HepG2 (cell line): ENCODE measurements around the gene SIAH2. TPM values are rescaled to one million over a fixed set of nuclear protein-coding genes. Genes with fewer than 3 reads are reported as not detected.

ENCODE experiments used
- AKAP8 ChIP-seq: sonication (generic); formaldehyde crosslinking; IDR thresholded peaks from 2 replicates; pipeline ENCODE4 v1.5.1; 2020; ENCODE audit warnings: mild to moderate bottlenecking, missing genetic modification reagents
- HHEX ChIP-seq: IDR thresholded peaks from 2 replicates; pipeline ENCODE4 v1.6.1; 2016; ENCODE audit warnings: control low read depth
- KAT7 ChIP-seq: IDR thresholded peaks from 2 replicates; pipeline ENCODE4 v1.6.1; 2018; ENCODE audit warnings: borderline replicate concordance, missing compliant biosample characterization
- KLF12 ChIP-seq: sonication (generic); formaldehyde crosslinking; IDR thresholded peaks from 2 replicates; pipeline ENCODE4 v1.4.0; 2020; ENCODE audit warnings: missing genetic modification reagents, borderline replicate concordance
- NCOR1 ChIP-seq: fragments of 200-600 bp; sonication (generic); IDR thresholded peaks from 2 replicates; pipeline ENCODE4 v1.7.0; 2017; ENCODE audit warnings: antibody characterized with exemption, low read length, borderline replicate concordance
- NFIC ChIP-seq: IDR thresholded peaks from 2 replicates; pipeline ENCODE4 v1.6.1; 2012; ENCODE audit warnings: mild to moderate bottlenecking, low read length, inconsistent platforms
- PCBP2 ChIP-seq: fragments of 200-400 bp; formaldehyde crosslinking; optimal IDR thresholded peaks from 2 replicates; pipeline ENCODE3; 2018; ENCODE audit warnings: low read length, low read depth; ENCODE audit not compliant: poor library complexity, severe bottlenecking
- SNAI1 ChIP-seq: sonication (generic); formaldehyde crosslinking; IDR thresholded peaks from 2 replicates; pipeline ENCODE4 v1.5.0; 2020; ENCODE audit warnings: mild to moderate bottlenecking, missing genetic modification reagents, borderline replicate concordance
- STAT5B ChIP-seq: sonication (generic); formaldehyde crosslinking; IDR thresholded peaks from 2 replicates; pipeline ENCODE4 v1.4.0; 2020; ENCODE audit warnings: missing genetic modification reagents
- U2AF1 ChIP-seq: fragments of 200-400 bp; formaldehyde crosslinking; optimal IDR thresholded peaks from 2 replicates; pipeline ENCODE3; 2017; ENCODE audit warnings: mild to moderate bottlenecking, low read depth, low read length
- ZBTB20 ChIP-seq: sonication (generic); formaldehyde crosslinking; IDR thresholded peaks from 2 replicates; pipeline ENCODE4 v1.8.1; 2023; ENCODE audit warnings: missing genetic modification reagents, low read depth, mild to moderate bottlenecking, borderline replicate concordance
- ZFAT ChIP-seq: sonication (generic); formaldehyde crosslinking; conservative IDR thresholded peaks from 2 replicates; pipeline ENCODE4 v1.8.1; 2023; ENCODE audit warnings: missing genetic modification reagents, inconsistent platforms
- ZFP41 ChIP-seq: sonication (generic); formaldehyde crosslinking; IDR thresholded peaks from 2 replicates; pipeline ENCODE4 v1.4.0; 2020; ENCODE audit warnings: mild to moderate bottlenecking, missing genetic modification reagents, borderline replicate concordance
- ZNF230 ChIP-seq: sonication (generic); formaldehyde crosslinking; IDR thresholded peaks from 2 replicates; pipeline ENCODE4 v1.4.0; 2020; ENCODE audit warnings: mild to moderate bottlenecking, missing genetic modification reagents
- ZNF354B ChIP-seq: sonication (generic); formaldehyde crosslinking; IDR thresholded peaks from 2 replicates; pipeline ENCODE4 v1.8.0; 2022; ENCODE audit warnings: mild to moderate bottlenecking, missing genetic modification reagents
- ZNF383 ChIP-seq: sonication (generic); formaldehyde crosslinking; IDR thresholded peaks from 2 replicates; pipeline ENCODE4 v1.4.0; 2020; ENCODE audit warnings: missing genetic modification reagents, mild to moderate bottlenecking, borderline replicate concordance
- ZNF562 ChIP-seq: sonication (generic); formaldehyde crosslinking; IDR thresholded peaks from 2 replicates; pipeline ENCODE4 v1.8.0; 2022; ENCODE audit warnings: missing genetic modification reagents, borderline replicate concordance
- ZNF713 ChIP-seq: sonication (generic); formaldehyde crosslinking; IDR thresholded peaks from 2 replicates; pipeline ENCODE4 v1.4.0; 2020; ENCODE audit warnings: mild to moderate bottlenecking, missing genetic modification reagents
- ZNF83 ChIP-seq: sonication (generic); formaldehyde crosslinking; IDR thresholded peaks from 2 replicates; pipeline ENCODE4 v1.4.0; 2020; ENCODE audit warnings: missing genetic modification reagents, mild to moderate bottlenecking, borderline replicate concordance
- ZNF850 ChIP-seq: sonication (generic); formaldehyde crosslinking; conservative IDR thresholded peaks from 2 replicates; pipeline ENCODE4 v1.9.0; 2021; ENCODE audit warnings: mild to moderate bottlenecking, missing genetic modification reagents
- polyA plus RNA-seq, 8 experiments: library from polyadenylated mRNA; depleted of rRNA in 3 of 8; stranded (reverse) in 7 of 8; unstranded in 1 of 8; fragments of >200 nt; fragmentation: Illumina TruSeq in 4 of 8; extraction: Trizol in 4 of 8; gene quantifications; 2 replicates each; pipeline versions ENCODE4 v1.2.1 to v1.2.3, GENCODE V29; 2011 to 2016; ENCODE audit warnings: low read depth in 4 of 8, missing spikeins in 1 of 8, mixed read lengths in 1 of 8; ENCODE audit not compliant: insufficient read depth in 1 of 8
- total RNA-seq, 5 experiments: library from RNA; depleted of rRNA; stranded (reverse); fragments of >200 nt; fragmentation: Illumina TruSeq; extraction: Trizol; gene quantifications; 2 replicates each; pipeline ENCODE4 v1.2.3, GENCODE V29; 2016; ENCODE audit warnings: low read depth in 1 of 5
- TF ChIP-seq, protein P1 (sequence below): sonication (generic); formaldehyde crosslinking; IDR thresholded peaks from 2 replicates; pipeline ENCODE4 v1.4.0; 2020; ENCODE audit warnings: missing genetic modification reagents
- TF ChIP-seq, protein P2 (sequence below): IDR thresholded peaks from 2 replicates; pipeline ENCODE4 v1.6.1; 2018; ENCODE audit warnings: missing genetic modification reagents, mild to moderate bottlenecking, missing compliant biosample characterization

The SIAH2 gene
- total and polyA plus RNA-seq, 2 of the 13 experiments (the other 11 are each of a cell fraction or from before 2014, with no cell fraction given): 71.8 to 117 TPM

DNA sequence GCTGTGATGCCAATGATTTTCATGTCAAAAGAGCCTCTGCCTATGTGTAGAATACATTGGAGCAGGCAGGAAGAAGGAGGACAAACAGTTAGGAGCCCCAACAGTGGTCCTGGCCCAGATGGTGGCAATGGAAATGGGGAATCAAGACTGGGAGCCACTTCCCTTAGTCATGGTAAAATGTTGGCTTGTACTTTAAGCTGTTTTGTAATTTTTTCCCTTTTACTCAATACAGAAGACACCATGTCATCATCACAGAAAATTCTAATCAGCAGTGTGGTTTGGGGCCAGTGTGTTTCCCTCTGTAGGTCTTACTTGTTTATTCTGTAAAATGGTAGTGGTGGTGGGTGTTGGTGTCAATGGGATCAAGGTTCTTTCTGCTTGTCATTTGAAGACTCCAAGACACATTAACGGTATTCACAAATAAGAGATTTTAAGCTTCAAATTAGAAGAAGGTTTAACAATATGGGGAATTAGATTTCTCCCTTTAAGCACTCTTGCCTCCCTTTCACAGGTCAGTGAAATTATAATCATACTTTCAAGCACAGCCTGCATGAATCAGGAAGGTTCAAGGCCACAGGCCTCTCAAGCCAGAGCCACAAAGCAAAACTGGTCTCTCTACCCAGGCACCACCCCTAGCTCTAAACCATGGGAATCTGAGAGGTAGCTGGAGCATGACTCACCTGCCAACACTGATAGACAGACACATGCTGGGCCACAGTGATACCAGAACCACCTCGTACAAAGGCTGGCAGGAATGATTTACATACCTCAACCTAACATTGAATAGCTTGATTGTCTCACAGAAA lies 24.9 kb downstream of the SIAH2 start (continued):
- peak; percentile 33; the same call in 1 of the 2 replicates for TF ChIP-seq KAT7 (CRISPR knock-in tag)
- TF ChIP-seq PCBP2: no peak
- no peak for TF ChIP-seq KLF12 (CRISPR knock-in tag)
- no peak for TF ChIP-seq ZNF354B (CRISPR knock-in tag)
- no peak for TF ChIP-seq AKAP8 (CRISPR knock-in tag)
- no peak for TF ChIP-seq NFIC
- no peak for TF ChIP-seq SNAI1
- 0 out of 2 replicates have a peak, but pooled peaks have one; percentile 27 for TF ChIP-seq ZBTB20 (CRISPR knock-in tag)
- TF ChIP-seq, protein P1, sequence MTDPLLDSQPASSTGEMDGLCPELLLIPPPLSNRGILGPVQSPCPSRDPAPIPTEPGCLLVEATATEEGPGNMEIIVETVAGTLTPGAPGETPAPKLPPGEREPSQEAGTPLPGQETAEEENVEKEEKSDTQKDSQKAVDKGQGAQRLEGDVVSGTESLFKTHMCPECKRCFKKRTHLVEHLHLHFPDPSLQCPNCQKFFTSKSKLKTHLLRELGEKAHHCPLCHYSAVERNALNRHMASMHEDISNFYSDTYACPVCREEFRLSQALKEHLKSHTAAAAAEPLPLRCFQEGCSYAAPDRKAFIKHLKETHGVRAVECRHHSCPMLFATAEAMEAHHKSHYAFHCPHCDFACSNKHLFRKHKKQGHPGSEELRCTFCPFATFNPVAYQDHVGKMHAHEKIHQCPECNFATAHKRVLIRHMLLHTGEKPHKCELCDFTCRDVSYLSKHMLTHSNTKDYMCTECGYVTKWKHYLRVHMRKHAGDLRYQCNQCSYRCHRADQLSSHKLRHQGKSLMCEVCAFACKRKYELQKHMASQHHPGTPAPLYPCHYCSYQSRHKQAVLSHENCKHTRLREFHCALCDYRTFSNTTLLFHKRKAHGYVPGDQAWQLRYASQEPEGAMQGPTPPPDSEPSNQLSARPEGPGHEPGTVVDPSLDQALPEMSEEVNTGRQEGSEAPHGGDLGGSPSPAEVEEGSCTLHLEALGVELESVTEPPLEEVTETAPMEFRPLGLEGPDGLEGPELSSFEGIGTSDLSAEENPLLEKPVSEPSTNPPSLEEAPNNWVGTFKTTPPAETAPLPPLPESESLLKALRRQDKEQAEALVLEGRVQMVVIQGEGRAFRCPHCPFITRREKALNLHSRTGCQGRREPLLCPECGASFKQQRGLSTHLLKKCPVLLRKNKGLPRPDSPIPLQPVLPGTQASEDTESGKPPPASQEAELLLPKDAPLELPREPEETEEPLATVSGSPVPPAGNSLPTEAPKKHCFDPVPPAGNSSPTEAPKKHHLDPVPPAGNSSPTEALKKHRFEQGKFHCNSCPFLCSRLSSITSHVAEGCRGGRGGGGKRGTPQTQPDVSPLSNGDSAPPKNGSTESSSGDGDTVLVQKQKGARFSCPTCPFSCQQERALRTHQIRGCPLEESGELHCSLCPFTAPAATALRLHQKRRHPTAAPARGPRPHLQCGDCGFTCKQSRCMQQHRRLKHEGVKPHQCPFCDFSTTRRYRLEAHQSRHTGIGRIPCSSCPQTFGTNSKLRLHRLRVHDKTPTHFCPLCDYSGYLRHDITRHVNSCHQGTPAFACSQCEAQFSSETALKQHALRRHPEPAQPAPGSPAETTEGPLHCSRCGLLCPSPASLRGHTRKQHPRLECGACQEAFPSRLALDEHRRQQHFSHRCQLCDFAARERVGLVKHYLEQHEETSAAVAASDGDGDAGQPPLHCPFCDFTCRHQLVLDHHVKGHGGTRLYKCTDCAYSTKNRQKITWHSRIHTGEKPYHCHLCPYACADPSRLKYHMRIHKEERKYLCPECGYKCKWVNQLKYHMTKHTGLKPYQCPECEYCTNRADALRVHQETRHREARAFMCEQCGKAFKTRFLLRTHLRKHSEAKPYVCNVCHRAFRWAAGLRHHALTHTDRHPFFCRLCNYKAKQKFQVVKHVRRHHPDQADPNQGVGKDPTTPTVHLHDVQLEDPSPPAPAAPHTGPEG (CRISPR knock-in tag): no peak
- no peak for TF ChIP-seq ZFAT (CRISPR knock-in tag)
- no peak for TF ChIP-seq ZNF713 (CRISPR knock-in tag)
- no peak for TF ChIP-seq ZNF562
- TF ChIP-seq ZNF230 (CRISPR knock-in tag): no peak
- TF ChIP-seq STAT5B: no peak
- no peak for TF ChIP-seq ZNF850 (CRISPR knock-in tag)
- TF ChIP-seq U2AF1: no peak
- no peak for TF ChIP-seq ZNF383
- TF ChIP-seq HHEX (CRISPR knock-in tag): no peak
- no peak for TF ChIP-seq ZFP41 (CRISPR knock-in tag)
- TF ChIP-seq, protein P2, sequence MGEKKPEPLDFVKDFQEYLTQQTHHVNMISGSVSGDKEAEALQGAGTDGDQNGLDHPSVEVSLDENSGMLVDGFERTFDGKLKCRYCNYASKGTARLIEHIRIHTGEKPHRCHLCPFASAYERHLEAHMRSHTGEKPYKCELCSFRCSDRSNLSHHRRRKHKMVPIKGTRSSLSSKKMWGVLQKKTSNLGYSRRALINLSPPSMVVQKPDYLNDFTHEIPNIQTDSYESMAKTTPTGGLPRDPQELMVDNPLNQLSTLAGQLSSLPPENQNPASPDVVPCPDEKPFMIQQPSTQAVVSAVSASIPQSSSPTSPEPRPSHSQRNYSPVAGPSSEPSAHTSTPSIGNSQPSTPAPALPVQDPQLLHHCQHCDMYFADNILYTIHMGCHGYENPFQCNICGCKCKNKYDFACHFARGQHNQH (CRISPR knock-in tag): 0 out of 2 replicates have a peak, but pooled peaks have one; percentile 40
- peak; percentile 46; the same call in 1 of the 2 replicates for TF ChIP-seq NCOR1
- TF ChIP-seq ZNF83 (CRISPR knock-in tag): no peak
